GM19193 (cell line): ENCODE results near the gene AATK.

Experiments used
- POLR2A ChIP-seq: IDR thresholded peaks from 4 replicates; pipeline ENCODE4 v1.6.1; 2011; ENCODE audit not compliant: insufficient read depth, insufficient read length; ENCODE audit errors: extremely low read depth

AATK gene

GRCh38 chr17:81151278-81151677 lies 14.7 kb downstream of the AATK start:
- no peak for TF ChIP-seq POLR2A

- TF ChIP-seq POLR2A = no peak
These were observed 15.5 kb downstream of the AATK start for GRCh38 chr17:81150377-81151077.

- no peak for TF ChIP-seq POLR2A
These were observed 17.0 kb downstream of the AATK start for GRCh38 chr17:81148986-81149533.

GRCh38 chr17:81148571-81148970 lies 17.4 kb downstream of the AATK start:
- no peak for TF ChIP-seq POLR2A

- TF ChIP-seq POLR2A = no peak
These were observed 18.3 kb downstream of the AATK start for GRCh38 chr17:81147701-81148100.

GRCh38 chr17:81144423-81144781 lies 21.6 kb downstream of the AATK start:
- no peak for TF ChIP-seq POLR2A

- no peak for TF ChIP-seq POLR2A
These were observed 22.2 kb downstream of the AATK start for GRCh38 chr17:81143717-81144422.

GRCh38 chr17:81143200-81143527 lies 22.9 kb downstream of the AATK start:
- no peak for TF ChIP-seq POLR2A

- no peak for TF ChIP-seq POLR2A
These were observed 23.5 kb downstream of the AATK start for GRCh38 chr17:81142301-81143199.

- no peak for TF ChIP-seq POLR2A
These were observed 25.3 kb downstream of the AATK start for GRCh38 chr17:81140695-81141094.

GRCh38 chr17:81140018-81140417 lies 26.0 kb downstream of the AATK start:
- TF ChIP-seq POLR2A = no peak

- TF ChIP-seq POLR2A = no peak
These were observed 26.6 kb downstream of the AATK start for GRCh38 chr17:81139428-81139827.

- no peak for TF ChIP-seq POLR2A
These were observed 27.5 kb downstream of the AATK start for GRCh38 chr17:81138500-81138899.

- TF ChIP-seq POLR2A = no peak
These were observed 27.9 kb downstream of the AATK start for GRCh38 chr17:81138083-81138482.

GRCh38 chr17:81137248-81137647 lies 28.8 kb downstream of the AATK start:
- TF ChIP-seq POLR2A = no peak
